NCI-H2171 (cell line): ENCODE data around the gene PLA2G5.

Experiments used
- DNase-seq: peaks from one replicate; lab custom pipeline; 2025; lab: John Stamatoyannopoulos, UW

PLA2G5 gene

GRCh38 chr1:20068722-20069121 lies 1.3 kb upstream of the PLA2G5 start:
- DNase-seq, result no peak

GRCh38 chr1:20070357-20070756 lies 363 bp downstream of the PLA2G5 start:
- no peak for DNase-seq

- DNase-seq, result no peak
These were observed 1.4 kb downstream of the PLA2G5 start for GRCh38 chr1:20071416-20071815.

- DNase-seq, result no peak
These were observed 2.8 kb downstream of the PLA2G5 start for GRCh38 chr1:20072771-20073170.

DNA sequence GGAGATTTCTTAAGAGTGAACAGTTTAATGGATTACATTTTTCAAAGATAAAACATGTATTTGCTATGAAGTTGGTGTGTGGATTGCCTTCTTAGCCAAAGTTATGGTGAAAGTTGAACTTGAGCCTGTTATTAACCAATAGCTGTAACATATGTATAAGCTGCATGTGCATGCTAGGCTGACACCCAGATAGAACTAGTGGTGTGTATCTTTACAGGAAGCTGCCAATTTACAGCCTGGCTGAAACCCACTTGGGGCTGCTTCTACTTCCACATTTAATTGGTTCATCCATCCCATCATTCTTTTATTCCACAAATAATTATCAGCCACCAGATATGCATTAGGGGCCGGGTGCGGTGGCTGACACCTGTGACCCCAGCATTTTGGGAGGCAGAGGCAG lies 3.3 kb downstream of the PLA2G5 start:
- DNase-seq, result no peak

- DNase-seq, result no peak
These were observed 4.2 kb downstream of the PLA2G5 start for GRCh38 chr1:20074055-20074724.

GRCh38 chr1:20074725-20075171 lies 4.8 kb downstream of the PLA2G5 start:
- no peak for DNase-seq

DNA sequence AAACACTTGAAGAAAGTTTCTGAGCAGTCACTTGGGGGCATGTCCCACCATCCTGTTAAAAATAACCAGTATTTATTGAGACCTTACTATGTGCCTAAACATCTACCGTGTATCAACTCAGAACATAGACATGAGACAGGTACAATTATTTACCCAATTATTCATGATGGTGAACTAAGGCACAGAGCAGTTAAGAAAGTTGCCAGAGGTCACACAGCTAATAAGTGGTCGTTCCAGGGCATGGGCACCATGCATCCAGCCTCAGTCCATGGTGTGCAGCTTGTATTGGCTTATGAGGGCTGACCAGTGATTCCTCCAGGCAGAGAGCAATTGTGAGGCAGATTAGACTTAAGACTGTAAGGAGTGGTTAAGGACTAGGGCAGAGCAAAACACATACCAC lies 5.4 kb downstream of the PLA2G5 start:
- no peak for DNase-seq

- no peak for DNase-seq
These were observed 6.2 kb downstream of the PLA2G5 start for GRCh38 chr1:20076223-20076622.

DNA sequence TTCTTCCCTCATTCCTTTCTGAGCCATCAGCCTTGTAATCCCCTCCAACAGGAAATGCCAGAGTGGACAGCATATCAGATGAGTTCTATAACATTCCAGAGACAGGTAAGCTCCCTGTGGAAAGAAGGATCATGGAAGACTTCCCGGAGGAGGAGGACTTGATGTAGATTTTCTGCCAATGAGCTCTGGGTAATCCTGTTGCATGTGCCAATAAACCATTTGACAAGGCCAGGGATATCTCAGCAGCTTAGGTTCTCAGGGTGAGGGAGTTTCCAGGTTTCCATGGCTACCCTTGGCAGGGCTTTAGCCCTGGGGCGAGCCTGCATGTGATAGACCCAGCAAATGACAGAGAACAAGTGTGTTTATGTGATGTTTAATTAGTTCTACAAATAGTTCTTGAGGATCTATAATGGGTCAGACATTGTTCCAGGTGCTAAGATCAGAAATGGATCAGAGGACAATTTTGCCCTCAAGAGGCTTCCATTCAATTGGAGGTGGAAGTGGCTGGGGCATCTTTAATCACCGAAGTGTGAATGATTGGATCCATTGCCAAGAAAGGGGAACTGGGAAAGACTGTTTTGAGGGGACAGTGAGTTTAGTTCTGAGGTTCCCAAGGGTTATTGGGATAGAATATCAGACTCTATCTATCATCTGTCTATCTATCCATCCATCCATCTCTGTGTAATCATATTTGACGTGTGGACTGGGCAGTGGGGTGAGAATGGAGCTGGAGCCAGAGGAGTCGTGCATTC lies 6.9 kb downstream of the PLA2G5 start:
- DNase-seq, result no peak

GRCh38 chr1:20078171-20078651 lies 8.2 kb downstream of the PLA2G5 start:
- DNase-seq, result peak; percentile 53

- DNase-seq, result no peak
These were observed 8.7 kb downstream of the PLA2G5 start for GRCh38 chr1:20078711-20079110.

- no peak for DNase-seq
These were observed 9.8 kb downstream of the PLA2G5 start for GRCh38 chr1:20079661-20080305.

DNA sequence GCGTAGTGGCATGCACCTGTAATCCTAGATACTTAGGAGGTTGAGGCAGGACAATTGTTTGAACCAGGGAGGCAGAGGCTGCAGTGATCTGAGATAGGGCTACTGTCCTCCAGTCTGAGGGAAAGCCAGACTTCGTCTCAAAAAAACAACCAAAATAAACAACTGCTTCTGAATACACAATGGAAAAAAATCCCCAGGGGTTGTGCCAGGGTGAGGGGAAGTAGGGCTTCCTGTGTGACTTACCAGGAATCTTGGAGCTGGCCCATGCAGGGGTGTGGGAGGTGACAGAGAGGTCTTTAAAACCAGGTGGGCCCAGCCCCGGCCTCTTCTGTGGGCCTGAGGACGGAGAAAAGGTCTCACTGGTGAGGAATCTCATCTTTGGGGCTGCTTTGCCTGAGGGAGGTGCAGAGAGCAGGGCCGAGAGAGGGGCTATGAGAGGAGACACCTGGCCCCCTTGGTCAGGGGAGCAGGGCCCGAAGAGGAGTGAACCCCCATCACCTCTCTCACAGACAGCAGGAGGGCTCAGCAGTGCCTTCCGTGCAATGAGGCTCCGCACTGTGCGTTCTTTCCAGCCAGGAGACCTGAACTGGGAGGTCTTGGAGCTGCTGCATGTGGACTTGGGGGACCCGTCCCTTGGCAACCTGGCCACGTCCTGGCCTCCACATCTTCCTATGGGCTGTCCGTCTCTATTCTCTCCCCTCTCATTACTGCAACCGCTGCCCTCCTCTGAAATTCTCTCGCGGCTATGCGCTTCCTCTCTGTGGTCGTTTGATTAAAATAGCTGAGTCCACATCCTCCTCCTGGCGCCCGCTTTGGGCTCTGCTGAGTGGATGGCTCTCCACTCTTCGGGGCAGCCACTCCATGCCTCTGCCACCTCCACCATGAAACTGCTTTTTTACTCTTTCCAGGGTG lies 10.7 kb downstream of the PLA2G5 start:
- no peak for DNase-seq

DNA sequence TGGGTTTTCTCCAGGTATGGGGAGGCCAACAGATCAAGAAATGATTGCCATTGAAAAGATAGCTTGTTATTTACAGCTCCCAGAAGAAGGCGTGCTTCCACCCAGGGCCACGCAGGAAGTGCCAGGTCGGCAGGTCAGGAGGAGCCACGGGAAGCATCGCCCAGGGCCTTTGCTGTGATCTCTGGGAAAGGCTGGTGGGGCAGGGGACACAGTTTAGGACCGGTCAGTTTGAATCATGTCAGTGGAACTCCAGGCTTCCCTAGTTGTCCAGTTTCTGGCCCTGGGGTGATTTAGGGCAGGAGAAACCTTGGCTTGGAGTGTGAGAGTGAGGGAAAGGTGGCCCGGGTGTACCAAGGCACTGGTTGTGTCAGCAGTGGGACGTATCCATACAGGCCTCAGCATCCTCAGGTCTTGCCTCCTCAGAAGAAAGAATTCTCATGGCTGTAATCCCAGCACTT lies 11.4 kb downstream of the PLA2G5 start:
- no peak for DNase-seq

DNA sequence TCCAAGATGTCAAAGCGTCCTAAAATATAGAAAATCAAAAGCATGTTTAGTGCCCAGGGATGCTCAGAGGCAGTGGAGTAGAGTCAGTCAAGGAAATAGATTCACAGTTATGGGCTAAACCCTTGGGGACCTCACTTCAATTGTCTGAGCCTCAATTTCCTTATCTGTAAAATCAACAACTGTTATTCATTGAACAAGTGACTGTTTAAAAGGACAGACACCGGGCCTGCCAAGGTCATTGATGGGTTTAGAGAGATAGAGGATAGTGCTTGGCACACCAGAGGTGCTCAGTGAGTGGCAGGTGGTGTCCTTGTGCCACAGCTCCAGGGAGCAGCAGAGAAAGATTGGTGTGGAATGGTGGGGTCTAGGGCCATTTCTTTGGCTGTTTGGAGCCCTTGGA lies 12.8 kb downstream of the PLA2G5 start:
- DNase-seq, result no peak

DNA sequence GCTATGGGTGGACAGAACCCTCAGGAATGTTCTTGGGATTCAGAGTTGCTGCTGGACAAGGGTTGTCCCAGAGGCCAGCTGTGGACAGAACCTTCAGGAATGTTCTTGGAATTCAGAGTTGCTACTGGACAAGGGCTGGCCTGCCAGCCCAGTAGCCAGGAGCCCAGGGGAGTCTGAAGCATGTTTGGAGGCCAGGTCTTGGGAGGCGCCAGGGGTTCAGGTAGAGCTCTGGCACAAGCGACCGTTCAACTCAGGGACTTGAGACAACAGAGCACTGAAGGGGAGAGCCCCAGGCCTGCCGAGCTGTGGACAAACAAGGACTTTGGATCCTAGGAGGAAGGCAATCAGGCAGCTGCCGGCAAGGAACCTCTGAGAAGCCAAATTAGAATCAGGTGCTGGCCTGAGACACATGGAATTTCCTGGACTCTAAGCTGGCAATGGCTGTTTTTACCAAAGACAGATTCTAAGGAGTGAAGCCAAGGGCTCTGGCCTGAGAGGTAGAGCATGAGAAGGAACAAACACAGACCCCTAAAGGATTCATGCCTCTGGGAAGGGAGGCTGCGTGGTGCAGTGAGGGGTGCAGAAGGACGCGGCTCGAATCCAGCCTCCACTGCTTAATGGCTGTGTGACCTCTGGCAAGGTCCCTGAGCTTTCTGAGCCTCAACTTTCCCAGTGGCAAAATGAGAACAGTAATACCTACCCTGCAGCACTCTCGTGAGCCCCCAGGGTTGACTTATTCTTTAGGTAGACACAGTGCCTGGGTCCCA lies 13.4 kb downstream of the PLA2G5 start:
- no peak for DNase-seq

DNA sequence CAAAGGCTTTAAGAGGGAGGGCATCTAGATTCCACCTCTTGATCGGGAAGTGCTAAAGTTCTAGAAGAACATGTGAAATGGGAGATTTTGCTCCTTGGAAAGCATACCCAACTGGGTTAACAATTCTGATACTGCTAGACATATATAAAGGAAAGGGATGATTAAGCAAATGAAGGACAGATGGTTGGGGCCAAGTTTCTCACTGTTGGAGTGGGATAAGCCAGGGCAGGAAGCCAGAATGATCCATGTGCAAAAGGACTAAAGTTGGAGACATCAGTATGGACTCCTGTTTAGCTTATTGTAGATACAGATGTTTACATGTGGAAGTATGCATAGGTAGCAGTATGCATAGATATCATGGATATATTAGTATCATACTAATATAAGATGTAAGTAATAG lies 16.8 kb downstream of the PLA2G5 start:
- no peak for DNase-seq

DNA sequence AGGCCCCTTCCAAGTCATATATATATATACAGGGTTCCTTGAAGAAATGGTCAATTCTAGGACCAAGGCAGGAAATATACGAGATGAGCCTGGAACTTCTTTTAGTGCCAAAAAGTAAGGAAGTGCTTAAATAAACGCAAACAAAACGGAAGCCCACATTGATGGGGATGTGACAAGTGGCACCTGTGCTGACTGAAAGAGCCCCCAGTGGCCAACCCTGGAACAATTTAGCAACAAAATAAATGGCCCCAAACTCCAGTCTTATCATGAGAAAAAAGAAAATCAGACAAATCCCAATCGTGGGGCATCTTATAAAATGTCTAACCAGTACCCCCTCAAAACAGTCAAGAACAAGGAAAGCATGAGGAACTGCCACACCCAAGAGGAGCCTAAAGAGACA lies 17.7 kb downstream of the PLA2G5 start:
- no peak for DNase-seq

- DNase-seq, result no peak
These were observed 19.5 kb downstream of the PLA2G5 start for GRCh38 chr1:20089328-20090077.
